ENCODE results near the gene TMEM255B. TPM values are rescaled to one million over a fixed set of nuclear protein-coding genes. Genes with fewer than 3 reads are reported as not detected.

Gene TMEM255B
- total RNA-seq, 1 experiment from 2014 or later: 2.8 TPM

DNA sequence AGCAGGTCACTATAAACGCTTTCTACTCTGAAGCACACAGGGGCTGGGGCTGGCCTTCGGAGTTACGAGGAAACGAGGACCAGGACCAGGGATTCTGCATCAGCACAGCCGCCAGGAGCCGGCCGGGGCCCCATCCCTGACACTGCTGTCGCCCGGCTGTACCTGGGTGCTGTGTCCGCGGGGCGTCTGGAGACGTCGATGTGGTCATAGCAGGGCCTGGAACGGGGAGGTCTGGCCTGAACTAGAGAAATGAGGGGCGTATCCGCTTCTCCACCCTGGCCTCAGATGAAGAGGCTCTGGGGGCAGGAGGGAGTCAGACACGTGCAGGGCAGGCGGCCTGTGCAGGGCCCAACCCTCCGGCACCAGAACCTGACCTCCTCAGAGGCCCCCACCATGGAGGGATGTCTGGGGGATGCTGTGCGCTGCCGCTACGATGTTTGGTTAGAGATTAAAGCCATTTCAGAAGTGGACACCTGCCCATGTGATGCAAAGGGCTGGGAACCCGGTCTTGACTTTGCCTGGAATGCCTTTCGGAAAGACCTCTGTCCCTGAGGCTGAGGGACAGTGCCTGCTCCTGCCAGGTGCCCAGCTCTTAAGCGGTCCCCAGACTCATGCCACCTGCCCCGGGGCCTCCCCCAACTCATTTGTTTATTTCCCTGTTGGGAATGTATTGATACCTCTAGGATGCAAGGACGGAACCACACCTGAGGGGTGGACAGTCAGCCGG is 83.5 kb downstream of the TMEM255B start:
- Mint-ChIP-seq H3K36me3 (ENCODE audit: insufficient read depth in 1 of 3, low read depth in 3 of 3) (peaks cover 0 to 18% (median 6%) of the 10 kb centered on the region in 3 experiments; a peak in 4 of 7 replicates), H3K9me3 (no peaks in the 10 kb centered on the region), H3K27ac (no peak overlapping the region), H3K4me3 (no peak overlapping the region), H3K4me1 (peaks cover 6 to 12% of the 10 kb centered on the region in 2 experiments), H3K27me3 (ENCODE audit: low read depth) (no peaks in the 10 kb centered on the region)
- H4K91ac ChIP-seq (ENCODE audit: insufficient read length, low read depth, low read length): no peak overlapping the region
- H3K9ac ChIP-seq (ENCODE audit: extremely low read depth, insufficient read length, low read length): no peak overlapping the region
- H3K79me2 ChIP-seq (ENCODE audit: insufficient read depth, low read length): no peaks in the 10 kb centered on the region
- H3K18ac ChIP-seq (ENCODE audit: insufficient read length, low read depth, low read length): no peak overlapping the region
- H2BK120ac ChIP-seq (ENCODE audit: low read depth, low read length, poor library complexity, severe bottlenecking): no peak overlapping the region
- no peaks in the 10 kb centered on the region for H4K20me1 ChIP-seq (ENCODE audit: control insufficient read depth, insufficient read depth, insufficient read length)
- no peak overlapping the region for H3K4ac ChIP-seq (ENCODE audit: low read depth, low read length)
- no peak overlapping the region for H4K8ac ChIP-seq (replicated peaks; ENCODE audit: insufficient read length, low read depth, low read length)
- no peak overlapping the region for H2BK12ac ChIP-seq (ENCODE audit: insufficient read length, low read depth, low read length)
- no peak overlapping the region for H2BK15ac ChIP-seq (ENCODE audit: low read depth, low read length)
- H2BK5ac ChIP-seq (ENCODE audit: insufficient read length, low read length): no peak overlapping the region
- H3K23me2 ChIP-seq (ENCODE audit: insufficient read length, low read depth, low read length, poor library complexity, severe bottlenecking): no peaks in the 10 kb centered on the region
- no CpG with 5 or more reads among the region's 29 CpGs for WGBS (ENCODE audit: extremely low coverage, insufficient read length, low lambda C conversion rate)
- no peak overlapping the region for H2AK5ac ChIP-seq (ENCODE audit: insufficient read length, low read length)
- H3K9me3 ChIP-seq (ENCODE audit: control insufficient read depth, low read depth, low read length): no peaks in the 10 kb centered on the region
- no peak overlapping the region for H2BK20ac ChIP-seq (ENCODE audit: low read depth, low read length, poor library complexity, severe bottlenecking)
- H3K56ac ChIP-seq (ENCODE audit: insufficient read length, low read depth, low read length): no peak overlapping the region
- H3K27ac ChIP-seq (ENCODE audit: insufficient read length, low read depth, low read length): no peak overlapping the region
- H3K27me3 ChIP-seq (ENCODE audit: insufficient read depth, low read length): no peaks in the 10 kb centered on the region
- no peak for DNase-seq
- H3K4me1 ChIP-seq (ENCODE audit: insufficient read depth, low read length): no peaks in the 10 kb centered on the region
- H3K23ac ChIP-seq (ENCODE audit: insufficient read length, low read depth, low read length): no peak overlapping the region
- no peak overlapping the region for H2AFZ ChIP-seq (ENCODE audit: low read length)
- no peak overlapping the region for H3T11ph ChIP-seq (ENCODE audit: low read length)
- TF ChIP-seq, protein P1, sequence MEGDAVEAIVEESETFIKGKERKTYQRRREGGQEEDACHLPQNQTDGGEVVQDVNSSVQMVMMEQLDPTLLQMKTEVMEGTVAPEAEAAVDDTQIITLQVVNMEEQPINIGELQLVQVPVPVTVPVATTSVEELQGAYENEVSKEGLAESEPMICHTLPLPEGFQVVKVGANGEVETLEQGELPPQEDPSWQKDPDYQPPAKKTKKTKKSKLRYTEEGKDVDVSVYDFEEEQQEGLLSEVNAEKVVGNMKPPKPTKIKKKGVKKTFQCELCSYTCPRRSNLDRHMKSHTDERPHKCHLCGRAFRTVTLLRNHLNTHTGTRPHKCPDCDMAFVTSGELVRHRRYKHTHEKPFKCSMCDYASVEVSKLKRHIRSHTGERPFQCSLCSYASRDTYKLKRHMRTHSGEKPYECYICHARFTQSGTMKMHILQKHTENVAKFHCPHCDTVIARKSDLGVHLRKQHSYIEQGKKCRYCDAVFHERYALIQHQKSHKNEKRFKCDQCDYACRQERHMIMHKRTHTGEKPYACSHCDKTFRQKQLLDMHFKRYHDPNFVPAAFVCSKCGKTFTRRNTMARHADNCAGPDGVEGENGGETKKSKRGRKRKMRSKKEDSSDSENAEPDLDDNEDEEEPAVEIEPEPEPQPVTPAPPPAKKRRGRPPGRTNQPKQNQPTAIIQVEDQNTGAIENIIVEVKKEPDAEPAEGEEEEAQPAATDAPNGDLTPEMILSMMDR (conservative IDR thresholded peaks at IDR 0.05): no peak
- no peaks in the 10 kb centered on the region for H3K79me1 ChIP-seq (ENCODE audit: insufficient read depth, low read depth, low read length, poor library complexity, severe bottlenecking)
- no peak overlapping the region; the same call in 1 of the 2 replicates for H3K14ac ChIP-seq (ENCODE audit: insufficient read depth, low read length)
- no peak overlapping the region for H4K5ac ChIP-seq (ENCODE audit: insufficient read length, low read depth, low read length)
- no peak overlapping the region for H3K4me2 ChIP-seq (ENCODE audit: insufficient read depth, insufficient read length, low read length)

Data from H9 (cell line).